Hepatocyte (in vitro differentiated cells): ENCODE results near the gene ARHGAP10. TPM values are rescaled to one million over a fixed set of nuclear protein-coding genes. Genes with fewer than 3 reads are reported as not detected.

ENCODE experiments used
- DNase-seq: peaks from one replicate; pipeline ENCODE4 v3.0.0-alpha.2; 2016; ENCODE audit warnings: low spot score
- H2AFZ ChIP-seq: fragments of 200-600 bp; sonication (generic); 2 replicates; pipeline ENCODE4 v1.6.0; 2016; ENCODE audit warnings: antibody characterized with exemption, mild to moderate bottlenecking
- H3K27ac ChIP-seq: fragments of 200-600 bp; sonication (generic); 2 replicates; pipeline ENCODE4 v1.5.1; 2016; ENCODE audit warnings: mild to moderate bottlenecking
- H3K27me3 ChIP-seq: fragments of 200-600 bp; sonication (generic); 2 replicates; pipeline ENCODE4 v1.6.1; 2016
- H3K36me3 ChIP-seq: fragments of 200-600 bp; sonication (generic); replicated peaks from 2 replicates; pipeline ENCODE4 v1.5.1; 2016; ENCODE audit warnings: low read depth; ENCODE audit not compliant: insufficient read depth
- H3K4me1 ChIP-seq: fragments of 200-600 bp; sonication (generic); 2 replicates; pipeline ENCODE4 v1.5.1; 2016; ENCODE audit warnings: mild to moderate bottlenecking, moderate library complexity; ENCODE audit not compliant: insufficient read depth
- H3K4me2 ChIP-seq: fragments of 200-600 bp; sonication (generic); 2 replicates; pipeline ENCODE4 v1.6.0; 2016
- H3K4me3 ChIP-seq: fragments of 200-600 bp; sonication (generic); 2 replicates; pipeline ENCODE4 v1.5.1; 2016; ENCODE audit warnings: mild to moderate bottlenecking
- H3K79me2 ChIP-seq: fragments of 200-600 bp; sonication (generic); 2 replicates; pipeline ENCODE4 v1.6.0; 2017; ENCODE audit warnings: mild to moderate bottlenecking
- H3K9me2 ChIP-seq: fragments of 200-600 bp; sonication (generic); replicated peaks from 2 replicates; pipeline ENCODE4 v1.6.0; 2017; ENCODE audit warnings: mild to moderate bottlenecking; ENCODE audit not compliant: insufficient read depth
- H3K9me3 ChIP-seq: fragments of 200-600 bp; sonication (generic); 2 replicates; pipeline ENCODE4 v1.5.1; 2016; ENCODE audit warnings: low read depth, mild to moderate bottlenecking
- H4K20me1 ChIP-seq: fragments of 200-600 bp; sonication (generic); 2 replicates; pipeline ENCODE4 v1.6.0; 2016; ENCODE audit warnings: mild to moderate bottlenecking; ENCODE audit not compliant: insufficient read depth, poor library complexity, severe bottlenecking
- EZH2 ChIP-seq: fragments of 200-600 bp; sonication (generic); IDR thresholded peaks from 2 replicates; pipeline ENCODE4 v1.6.1; 2016; ENCODE audit warnings: antibody characterized with exemption, mild to moderate bottlenecking, borderline replicate concordance
- EZH2phosphoT487 ChIP-seq: fragments of 200-600 bp; sonication (generic); IDR thresholded peaks from one replicate; pipeline ENCODE4 v1.6.1; 2018; ENCODE audit warnings: antibody characterized with exemption, mild to moderate bottlenecking, low read depth, moderate library complexity; ENCODE audit not compliant: unreplicated experiment, severe bottlenecking
- WGBS: methylation state at CpG from one replicate; pipeline ENCODE4 v1.1.6; 2016; ENCODE audit warnings: low lambda C conversion rate; ENCODE audit errors: missing lambda C conversion rate; 5-methylcytosine and 5-hydroxymethylcytosine counted together
- polyA plus RNA-seq: library from polyadenylated mRNA; unstranded; fragments of >200 nt; fragmentation: Nextera tagmentation; extraction: Ambion mirVana; gene quantifications from 2 replicates; pipeline ENCODE4 v1.2.1, GENCODE V29; 2016
- total RNA-seq: library from RNA; depleted of rRNA; stranded (reverse); fragments of >200 nt; gene quantifications from 2 replicates; pipeline ENCODE4 v1.2.3, GENCODE V29; 2014
- TF ChIP-seq, protein P1 (sequence below): fragments of 200-600 bp; sonication (generic); IDR thresholded peaks from 2 replicates; pipeline ENCODE4 v1.5.1; 2016; ENCODE audit warnings: antibody characterized with exemption, mild to moderate bottlenecking; ENCODE audit not compliant: poor library complexity

Gene ARHGAP10
- total and polyA plus RNA-seq, 2 experiments from 2014 or later: 16.8 to 23.4 TPM

DNA sequence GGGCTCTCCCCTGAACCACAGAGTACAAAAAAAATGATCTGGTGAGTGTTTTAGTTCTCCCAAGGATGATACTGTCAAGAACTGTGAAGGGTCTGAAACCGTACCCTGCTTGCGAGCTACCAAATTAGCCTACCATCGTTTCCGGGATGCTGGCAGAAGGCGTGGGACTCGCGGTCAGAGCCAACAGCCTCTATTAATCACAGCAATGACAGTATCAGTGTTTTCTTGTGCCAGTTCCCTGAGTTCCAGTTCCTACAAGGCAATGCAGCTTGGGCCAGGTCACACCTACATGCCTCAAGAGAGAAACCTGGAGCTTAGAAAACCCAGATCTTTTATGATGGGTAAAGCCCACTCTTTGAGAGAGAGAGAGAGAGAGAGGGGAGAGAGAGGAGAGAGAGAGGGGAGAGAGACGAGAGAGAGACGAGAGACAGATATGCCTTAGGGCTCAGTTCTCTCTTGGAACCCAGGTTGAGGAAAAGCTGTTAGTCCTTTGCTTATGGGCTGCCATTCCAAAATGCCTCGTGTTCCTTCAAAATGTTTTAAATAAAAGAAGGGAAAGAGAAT is 327.8 kb downstream of the ARHGAP10 start:
- H4K20me1 ChIP-seq: no peaks in the 10 kb centered on the region
- H3K9me3 ChIP-seq: no peaks in the 10 kb centered on the region
- H3K4me2 ChIP-seq: no peak overlapping the region
- H3K79me2 ChIP-seq: peaks cover 5% of the 10 kb centered on the region
- TF ChIP-seq EZH2: no peak
- no peak for TF ChIP-seq EZH2phosphoT487
- TF ChIP-seq, protein P1, sequence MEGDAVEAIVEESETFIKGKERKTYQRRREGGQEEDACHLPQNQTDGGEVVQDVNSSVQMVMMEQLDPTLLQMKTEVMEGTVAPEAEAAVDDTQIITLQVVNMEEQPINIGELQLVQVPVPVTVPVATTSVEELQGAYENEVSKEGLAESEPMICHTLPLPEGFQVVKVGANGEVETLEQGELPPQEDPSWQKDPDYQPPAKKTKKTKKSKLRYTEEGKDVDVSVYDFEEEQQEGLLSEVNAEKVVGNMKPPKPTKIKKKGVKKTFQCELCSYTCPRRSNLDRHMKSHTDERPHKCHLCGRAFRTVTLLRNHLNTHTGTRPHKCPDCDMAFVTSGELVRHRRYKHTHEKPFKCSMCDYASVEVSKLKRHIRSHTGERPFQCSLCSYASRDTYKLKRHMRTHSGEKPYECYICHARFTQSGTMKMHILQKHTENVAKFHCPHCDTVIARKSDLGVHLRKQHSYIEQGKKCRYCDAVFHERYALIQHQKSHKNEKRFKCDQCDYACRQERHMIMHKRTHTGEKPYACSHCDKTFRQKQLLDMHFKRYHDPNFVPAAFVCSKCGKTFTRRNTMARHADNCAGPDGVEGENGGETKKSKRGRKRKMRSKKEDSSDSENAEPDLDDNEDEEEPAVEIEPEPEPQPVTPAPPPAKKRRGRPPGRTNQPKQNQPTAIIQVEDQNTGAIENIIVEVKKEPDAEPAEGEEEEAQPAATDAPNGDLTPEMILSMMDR: no peak
- no peaks in the 10 kb centered on the region for H3K27me3 ChIP-seq
- H3K4me1 ChIP-seq: no peaks in the 10 kb centered on the region
- H3K27ac ChIP-seq: no peak overlapping the region
- WGBS: 88% methylated on average over 10 of the region's 10 CpGs
- no peak for DNase-seq
- H3K4me3 ChIP-seq: no peak overlapping the region
- no peaks in the 10 kb centered on the region for H3K9me2 ChIP-seq
- no peaks in the 10 kb centered on the region for H3K36me3 ChIP-seq
- H2AFZ ChIP-seq: no peak overlapping the region

DNA sequence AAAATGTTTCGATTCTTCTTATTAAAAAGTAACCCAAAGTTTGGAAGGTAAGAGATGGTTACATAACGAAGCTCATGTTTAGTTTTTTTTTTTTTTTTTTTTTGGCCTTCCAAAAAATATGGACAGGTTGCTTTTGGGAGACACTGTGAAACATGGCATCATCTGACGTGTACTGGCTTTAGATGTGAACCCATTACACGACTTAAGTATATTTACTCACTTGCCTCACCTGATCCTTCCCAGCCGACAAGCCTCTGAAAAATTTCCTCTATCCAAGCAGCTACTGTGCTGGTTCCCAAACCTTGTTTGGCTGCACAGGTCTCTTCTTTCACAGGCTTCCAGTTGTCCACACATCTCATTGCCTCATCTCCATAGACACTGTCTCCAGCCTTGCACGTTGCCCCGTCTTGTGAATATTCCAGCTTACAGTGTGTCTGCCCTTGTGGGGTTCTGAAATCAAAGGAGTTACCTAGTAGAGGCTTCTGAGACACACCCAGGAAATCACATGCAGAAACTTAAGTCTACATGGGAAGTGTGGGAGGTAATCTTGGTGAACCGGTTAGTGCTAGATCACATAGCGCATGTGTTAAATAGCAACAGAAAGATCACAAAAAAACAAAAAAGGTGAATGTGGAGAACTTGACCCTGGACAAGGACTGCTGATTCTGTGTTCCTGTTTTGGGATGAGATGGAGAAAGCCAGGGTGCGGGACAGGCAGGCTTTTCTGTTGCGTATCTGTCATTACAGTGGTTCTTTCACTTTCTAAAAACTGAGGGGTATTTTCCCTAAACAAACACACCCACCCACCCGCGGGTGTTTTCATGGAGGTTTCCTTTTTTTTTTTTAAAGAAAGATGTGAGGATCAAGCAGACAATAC is 328.6 kb downstream of the ARHGAP10 start:
- Histone ChIP-seq H2AFZ (no peak overlapping the region), H3K4me2 (no peak overlapping the region), H3K27ac (no peak overlapping the region), H3K79me2 (peaks cover 5% of the 10 kb centered on the region), H3K27me3 (no peaks in the 10 kb centered on the region), H4K20me1 (no peaks in the 10 kb centered on the region), H3K9me2 (no peaks in the 10 kb centered on the region), H3K36me3 (no peaks in the 10 kb centered on the region), H3K9me3 (no peaks in the 10 kb centered on the region), H3K4me1 (no peaks in the 10 kb centered on the region), H3K4me3 (no peak overlapping the region)
- TF ChIP-seq EZH2 (no peak), EZH2phosphoT487 (no peak)
- TF ChIP-seq, protein P1: no peak
- 85% methylated on average over 13 of the region's 13 CpGs for WGBS
- DNase-seq: no peak

DNA sequence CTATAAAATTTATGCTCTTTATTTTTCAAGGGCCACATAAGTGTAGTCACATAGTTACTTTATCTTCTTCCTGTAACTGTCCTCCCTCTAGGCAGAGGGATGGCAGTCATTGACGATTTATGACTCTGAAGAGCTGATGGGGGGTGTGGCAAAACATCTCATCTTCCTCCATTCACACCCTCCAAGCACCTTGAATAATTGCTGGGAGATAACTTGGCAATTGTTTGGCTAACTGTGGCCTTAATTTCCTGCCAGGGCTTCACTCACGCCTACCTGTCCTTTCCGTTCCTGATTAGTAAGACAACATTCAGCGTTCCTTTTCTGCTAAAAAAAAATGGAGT is 329.2 kb downstream of the ARHGAP10 start:
- Histone ChIP-seq H3K36me3 (no peaks in the 10 kb centered on the region), H3K4me2 (no peak overlapping the region), H3K4me3 (no peak overlapping the region), H3K27me3 (no peaks in the 10 kb centered on the region), H3K27ac (no peak overlapping the region), H3K4me1 (no peaks in the 10 kb centered on the region), H4K20me1 (no peaks in the 10 kb centered on the region), H3K9me2 (no peaks in the 10 kb centered on the region), H2AFZ (no peak overlapping the region), H3K79me2 (peaks cover 5% of the 10 kb centered on the region), H3K9me3 (no peaks in the 10 kb centered on the region)
- TF ChIP-seq, protein P1: no peak
- TF ChIP-seq EZH2 (no peak), EZH2phosphoT487 (no peak)
- WGBS: 53% methylated on average over 4 of the region's 4 CpGs
- no peak for DNase-seq
